Activated CD8-positive, alpha-beta memory T cell treated with anti-CD3 and anti-CD28 coated beads, Interleukin-2, amount 50 U/mL, for 48 hours (primary cell): ENCODE results near the gene MICAL2.

ENCODE experiments used
- DNase-seq: peaks from one replicate; pipeline ENCODE4 v3.0.0-alpha.2; 2020

Gene MICAL2

DNA sequence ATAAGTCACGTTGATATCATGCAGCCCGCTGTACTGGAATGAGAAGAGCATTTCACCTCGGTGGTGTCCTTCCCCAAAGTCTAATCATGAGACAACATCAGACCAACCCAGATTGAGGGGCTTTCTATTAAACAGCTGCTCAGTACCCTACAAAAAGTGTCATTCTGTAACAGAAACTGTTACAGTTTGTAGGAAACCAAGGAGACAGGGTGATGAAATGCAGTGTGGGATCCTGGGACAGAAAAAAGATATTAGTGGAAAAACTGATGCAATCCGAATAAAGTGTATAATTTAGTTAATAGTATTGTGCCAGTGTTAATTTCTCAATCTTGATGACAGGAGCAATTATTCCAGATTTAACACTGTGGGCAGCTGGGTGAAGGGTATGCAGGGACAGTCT, 128.0 kb downstream of the MICAL2 start:
- no peak for DNase-seq

DNA sequence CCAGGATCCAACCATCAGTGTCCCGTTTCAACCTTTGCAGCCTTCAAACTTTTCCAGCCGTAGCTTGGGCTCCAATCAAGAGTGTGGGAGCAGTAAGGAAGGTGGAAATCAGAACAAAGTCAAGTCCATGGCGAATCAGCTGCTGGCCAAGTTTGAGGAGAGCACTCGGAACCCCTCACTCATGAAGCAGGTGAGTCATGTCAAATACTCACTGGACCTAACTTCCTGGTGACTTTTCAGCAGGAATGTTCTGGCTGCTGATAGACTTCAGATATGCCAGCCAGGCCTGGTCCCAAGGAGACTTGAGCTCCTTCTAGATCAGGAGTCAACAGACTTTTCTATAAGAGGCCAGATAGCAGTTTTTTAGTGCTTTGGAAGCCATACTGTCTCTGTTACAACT, 129.0 kb downstream of the MICAL2 start:
- DNase-seq: no peak

DNA sequence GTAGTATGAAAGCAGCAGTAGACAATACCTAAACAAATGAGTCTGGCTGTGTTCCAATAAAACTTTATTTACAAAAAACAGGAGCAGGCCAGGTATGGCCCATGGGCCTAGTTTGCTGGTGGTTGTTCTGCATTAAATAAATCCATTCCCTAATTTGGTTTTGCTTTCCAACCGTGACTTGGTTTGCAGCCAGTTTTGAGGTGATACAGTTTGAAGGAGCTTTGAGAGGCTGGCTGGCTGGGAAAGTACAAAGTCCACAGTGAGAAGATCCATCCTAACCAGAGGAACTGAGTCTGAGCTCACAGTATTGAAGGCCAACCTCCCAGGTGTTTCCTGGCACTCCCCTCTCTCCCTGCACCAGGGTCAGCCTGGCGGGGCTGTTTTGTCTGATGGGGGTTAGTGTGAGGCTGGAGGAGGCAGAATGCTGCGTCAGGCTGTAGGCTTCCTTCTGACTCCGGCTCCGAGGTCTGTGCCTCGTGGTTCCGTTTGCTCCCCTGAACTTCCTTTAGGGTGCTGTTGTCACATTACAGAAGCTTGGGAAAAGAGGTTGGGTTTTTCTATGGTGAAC, 129.5 kb downstream of the MICAL2 start:
- no peak for DNase-seq

DNA sequence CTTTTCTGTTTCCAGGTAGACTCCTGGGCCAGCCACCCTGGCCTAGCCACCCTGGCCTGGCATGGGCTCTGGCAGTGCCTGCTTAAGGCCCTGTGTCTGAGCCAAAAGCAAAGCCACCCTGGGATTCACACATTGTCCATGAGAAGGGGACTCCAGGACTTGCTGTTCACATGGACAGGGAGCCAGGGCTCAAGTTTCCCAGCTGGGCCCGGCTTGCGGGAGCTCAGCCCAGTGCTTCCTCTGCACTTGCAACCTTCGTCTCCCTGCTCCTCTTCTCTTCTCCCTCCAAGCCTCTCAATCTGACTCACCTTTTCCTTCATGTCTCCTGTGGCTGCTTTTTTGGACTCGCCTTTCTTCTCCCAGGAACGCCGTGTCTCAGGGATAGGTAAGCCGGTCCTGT, 130.3 kb downstream of the MICAL2 start:
- no peak for DNase-seq

DNA sequence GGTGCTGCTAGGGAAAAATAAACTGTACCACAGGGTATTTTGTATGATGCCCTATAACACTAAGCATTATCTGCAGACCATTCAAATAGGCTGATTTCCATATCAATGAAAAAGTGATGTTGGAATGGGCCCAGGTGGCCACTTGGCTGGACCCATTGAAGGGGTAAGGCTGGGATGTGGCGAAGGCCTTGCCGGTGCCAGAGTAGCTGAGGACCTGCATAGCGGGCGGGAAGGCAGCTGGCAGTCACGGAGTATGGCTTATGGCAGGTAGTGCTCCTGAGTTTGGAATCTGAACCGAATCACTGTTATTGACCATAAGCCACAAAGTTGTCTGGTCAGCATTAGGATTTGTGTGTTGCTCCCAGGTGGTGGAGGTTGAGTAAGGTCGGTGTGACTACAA, 131.0 kb downstream of the MICAL2 start:
- DNase-seq: no peak

DNA sequence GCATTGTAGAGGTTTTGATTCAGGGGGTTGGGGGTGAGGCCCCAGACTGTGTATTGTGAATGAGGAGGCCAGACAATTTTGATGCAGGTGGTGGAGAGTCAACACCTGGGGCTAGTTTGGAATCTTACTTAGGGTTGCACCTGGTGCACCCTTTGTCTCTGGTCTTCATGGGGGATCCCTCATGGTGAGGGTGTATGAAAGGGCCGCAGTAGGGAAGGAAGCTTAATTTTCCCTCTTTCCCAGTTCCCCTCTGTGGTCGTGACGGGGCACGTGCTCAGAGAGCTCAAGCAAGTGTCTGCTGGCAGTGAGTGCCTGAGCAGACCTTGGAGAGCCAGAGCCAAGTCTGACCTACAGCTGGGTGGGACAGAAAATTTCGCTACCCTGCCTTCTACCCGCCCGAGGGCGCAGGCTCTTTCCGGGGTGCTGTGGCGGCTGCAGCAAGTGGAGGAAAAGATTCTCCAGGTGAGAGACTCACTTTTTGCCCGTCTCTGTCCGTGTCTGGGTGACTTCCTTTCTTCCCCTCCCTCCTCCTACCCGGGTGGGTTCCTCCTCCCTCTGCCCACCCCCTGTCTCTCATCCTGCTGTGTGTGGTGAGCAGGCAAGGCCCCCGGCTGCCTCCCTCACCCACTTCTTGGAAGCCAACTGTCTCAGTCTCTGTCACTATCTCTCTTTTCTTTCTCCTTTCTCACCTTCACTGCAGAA, 131.7 kb downstream of the MICAL2 start:
- DNase-seq: no peak

DNA sequence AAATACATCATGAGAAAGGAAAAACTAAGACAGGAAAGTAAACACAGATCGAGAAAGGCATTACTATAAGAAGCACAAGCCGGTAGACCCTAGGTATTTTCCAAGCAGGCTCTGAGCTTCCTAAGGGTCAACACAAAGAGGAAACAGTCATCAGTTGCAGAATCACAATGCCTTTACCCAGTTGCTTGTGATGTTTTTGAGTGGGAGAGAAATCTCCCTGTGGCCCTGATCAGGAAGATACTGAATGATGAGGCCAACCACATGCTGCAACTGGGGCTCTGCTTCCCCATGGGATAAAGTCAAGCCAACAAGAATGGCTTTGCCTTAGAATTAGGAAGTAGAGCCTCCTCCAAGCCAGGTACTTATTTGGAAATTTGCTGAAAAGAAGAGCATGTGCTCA, 132.6 kb downstream of the MICAL2 start:
- DNase-seq: no peak

DNA sequence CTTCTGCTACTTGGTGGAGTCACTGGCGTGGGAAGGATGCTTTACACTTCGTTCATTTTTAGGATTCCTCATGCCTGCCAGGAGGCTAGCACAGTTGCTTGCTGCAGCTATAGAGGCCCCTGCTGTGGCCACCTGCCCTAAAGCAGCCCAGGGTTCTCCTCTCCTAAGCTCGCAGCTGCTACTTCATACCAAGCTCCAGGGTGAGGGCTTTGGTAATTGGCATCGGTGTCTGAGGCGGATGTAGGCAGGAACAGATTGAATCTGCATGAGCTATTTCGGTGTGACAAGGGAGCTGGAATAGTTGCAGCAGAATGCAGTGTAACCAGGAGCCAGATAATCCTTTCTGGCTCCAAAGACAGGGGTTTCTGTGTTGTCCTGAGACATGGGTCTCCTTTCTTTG, 133.1 kb downstream of the MICAL2 start:
- no peak for DNase-seq

DNA sequence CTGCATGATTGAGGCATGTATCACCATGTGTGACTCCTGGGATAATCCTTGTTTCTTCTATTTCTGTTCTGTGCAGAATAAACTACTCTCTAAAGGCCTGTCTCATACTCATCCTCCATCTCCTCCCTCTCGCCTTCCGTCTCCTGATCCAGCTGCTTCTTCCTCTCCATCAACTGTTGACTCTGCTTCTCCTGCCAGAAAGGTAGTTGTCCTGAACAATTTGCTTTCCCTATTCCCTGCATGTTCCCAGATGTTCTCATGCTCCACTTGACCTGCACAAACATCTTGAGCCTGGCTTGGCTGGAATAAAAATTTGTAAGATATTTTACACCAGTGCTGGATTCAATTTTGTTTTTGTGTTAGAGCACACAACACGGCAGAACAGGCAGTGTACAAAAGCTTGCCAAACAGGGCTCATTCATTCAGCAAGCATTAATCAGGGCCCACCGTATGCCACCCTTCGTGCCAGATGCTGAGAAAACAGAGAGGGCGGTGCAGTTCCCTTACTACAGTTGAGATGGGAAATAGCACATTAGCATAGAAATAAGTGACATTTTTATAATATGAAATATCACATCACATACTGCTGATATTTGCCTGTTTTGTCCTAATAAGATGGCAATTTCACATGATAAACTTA, 133.6 kb downstream of the MICAL2 start:
- no peak for DNase-seq

DNA sequence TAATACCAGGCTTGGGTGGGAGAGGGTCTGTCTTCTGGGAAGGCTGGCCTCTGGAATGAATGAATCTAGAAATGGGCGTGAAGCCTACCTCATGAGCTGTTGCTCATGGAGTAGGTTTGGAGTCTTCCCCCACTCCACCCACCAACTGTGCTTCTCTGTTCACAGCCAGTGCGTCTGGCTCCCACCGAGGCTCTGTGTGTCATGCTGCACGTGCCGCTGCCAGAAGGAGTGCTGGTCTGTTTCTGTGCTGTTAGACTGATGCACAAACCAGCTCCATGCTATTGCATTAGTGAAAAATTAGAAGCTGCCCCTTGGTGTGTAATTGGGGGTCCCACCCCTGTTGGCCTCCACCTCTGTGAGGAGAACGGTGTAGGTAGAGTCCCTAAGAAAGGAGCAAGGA, 134.7 kb downstream of the MICAL2 start:
- no peak for DNase-seq

DNA sequence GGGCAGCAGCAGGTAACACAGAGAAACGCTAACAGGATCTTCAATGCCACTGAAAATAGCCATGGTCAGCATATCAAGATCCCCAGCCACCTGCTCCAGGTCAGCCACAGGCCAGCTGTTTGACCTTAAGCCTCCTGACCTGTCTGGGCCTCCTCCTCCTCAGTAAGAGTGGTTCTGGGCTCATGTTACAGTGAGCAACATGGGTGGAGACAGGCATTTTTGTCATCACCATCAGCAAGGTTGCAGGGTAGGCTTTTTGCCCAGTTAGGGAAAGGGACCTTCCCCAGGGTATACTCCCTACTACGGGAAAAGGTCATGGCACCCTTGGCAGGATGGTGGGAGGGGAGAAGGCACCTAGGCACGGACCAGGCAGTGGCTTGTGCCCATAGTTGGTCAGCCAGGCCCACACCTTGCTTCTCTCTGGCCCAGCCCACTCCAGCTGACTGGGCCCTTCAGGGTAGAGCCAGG, 135.2 kb downstream of the MICAL2 start:
- DNase-seq: no peak

DNA sequence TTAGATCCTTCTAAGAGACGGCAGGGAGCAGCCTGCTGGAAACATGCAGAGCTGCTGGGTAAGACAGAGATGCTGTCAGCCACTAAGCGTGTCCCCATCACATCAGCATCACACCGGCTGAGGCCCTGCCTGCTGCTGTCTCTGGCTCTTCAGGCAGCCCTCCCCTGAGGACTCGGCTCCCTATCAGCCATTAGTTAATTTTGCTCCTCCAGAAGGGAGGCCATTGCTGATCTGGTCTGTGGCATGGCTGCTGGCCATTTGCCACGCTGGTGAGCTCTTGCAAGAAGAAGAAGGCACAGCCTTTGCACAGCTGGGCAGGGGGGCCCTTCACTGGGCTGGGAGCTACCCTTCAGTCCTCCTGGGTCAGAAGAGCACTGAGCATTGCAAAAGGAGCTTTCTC, 135.8 kb downstream of the MICAL2 start:
- no peak for DNase-seq

DNA sequence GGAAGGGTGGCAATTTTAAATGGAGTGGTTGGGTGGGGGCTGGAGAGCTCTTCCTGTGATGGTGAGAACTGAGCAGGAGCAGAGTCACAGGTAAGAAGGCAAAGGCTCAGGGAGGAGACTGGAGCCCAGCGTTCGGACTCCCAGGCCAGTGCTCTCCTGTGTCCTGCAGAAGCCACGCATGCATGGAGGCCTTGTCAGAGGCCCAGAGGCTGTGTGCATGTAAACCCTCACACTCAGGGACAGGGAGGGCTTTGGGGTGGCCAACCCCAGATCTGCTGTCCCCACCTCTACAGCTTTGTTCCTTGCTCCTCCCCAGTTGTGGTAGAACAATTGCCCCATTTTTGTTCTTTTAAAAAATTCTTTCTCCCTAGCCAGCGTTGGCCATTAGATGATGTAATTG, 136.6 kb downstream of the MICAL2 start:
- DNase-seq: no peak

DNA sequence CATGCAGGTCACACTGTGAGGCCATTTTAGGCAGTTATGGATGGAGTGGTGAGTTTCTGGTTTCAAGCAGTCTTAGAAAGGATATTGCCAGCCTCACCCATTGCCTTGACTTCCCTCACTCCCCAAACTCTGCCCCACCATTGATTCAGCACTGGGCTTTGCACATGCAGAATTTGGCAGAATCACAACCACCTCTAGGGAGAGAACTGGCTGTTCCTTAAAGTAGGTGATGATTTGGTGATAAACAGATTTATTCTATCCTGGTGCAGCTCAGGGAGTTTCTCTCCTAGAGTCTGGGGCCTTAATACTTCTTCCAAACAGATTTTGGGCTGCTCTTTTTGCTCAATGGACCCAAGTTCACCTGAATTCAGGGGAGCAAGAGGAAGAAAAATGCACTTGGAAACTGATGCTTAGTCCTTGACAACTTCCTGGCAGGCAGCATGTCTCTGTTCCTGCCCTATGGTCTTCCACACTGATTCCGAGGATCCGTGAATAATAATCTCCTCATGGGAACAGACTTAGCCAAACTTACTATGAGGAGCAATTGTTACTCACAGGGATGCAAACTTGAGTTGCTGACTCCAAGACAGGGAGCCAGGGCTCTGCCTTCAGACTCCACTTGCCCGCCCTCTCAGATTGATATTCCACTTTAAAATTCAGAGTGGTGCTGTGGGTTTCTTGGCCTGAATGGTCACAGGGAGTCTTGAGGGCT, 137.3 kb downstream of the MICAL2 start:
- DNase-seq: no peak

DNA sequence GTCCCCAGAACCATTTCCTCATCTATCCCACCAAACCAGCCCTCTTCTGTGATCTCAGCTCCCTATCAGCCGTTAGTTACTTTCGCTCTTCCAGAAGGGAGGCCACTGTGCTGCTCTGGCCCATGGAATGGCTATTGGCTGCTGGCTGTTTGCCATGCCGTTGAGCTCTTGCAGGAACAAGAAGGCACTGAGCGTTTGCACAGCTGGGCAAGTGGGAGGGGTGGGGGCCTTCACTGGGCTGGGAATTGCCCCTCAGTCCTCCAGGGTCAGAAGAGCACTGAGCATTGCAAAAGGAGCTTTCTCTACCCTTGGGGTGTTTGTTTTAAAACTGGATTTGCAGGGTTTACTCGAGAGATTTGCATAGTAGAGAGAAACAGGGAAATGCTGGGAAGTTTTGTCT, 137.9 kb downstream of the MICAL2 start:
- DNase-seq: no peak

DNA sequence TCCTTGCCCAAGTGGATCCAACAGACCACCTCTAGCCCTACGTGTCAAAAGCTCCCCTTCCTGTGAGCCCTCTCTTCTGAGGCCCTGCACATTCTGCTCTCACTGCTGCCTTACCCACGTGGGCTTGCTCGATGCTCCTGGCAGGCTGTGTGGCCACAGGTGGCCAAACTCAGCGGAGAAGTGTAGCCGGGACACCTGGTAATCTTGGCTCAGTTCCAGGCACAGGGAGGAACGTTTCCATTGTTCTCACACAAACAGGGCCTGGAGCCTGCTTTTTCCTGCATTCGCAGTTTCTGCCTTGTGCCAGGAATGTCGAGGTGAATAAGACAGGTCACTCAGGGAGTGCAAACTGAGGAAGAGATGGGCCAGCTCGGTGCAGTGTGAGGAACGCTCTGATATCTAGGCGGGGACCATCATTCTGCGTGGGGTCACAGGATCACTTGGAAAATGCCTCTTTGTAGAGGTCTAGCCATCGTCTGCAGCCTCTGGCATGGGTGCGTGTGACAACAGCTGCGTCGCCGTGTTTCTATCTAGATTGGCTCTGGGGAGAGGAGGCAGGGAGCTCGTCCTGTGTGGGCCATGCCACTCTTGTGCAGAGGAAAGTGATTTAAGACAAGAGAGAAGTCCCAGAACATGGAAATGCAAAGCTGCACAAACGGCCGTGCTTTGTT, 139.3 kb downstream of the MICAL2 start:
- no peak for DNase-seq

DNA sequence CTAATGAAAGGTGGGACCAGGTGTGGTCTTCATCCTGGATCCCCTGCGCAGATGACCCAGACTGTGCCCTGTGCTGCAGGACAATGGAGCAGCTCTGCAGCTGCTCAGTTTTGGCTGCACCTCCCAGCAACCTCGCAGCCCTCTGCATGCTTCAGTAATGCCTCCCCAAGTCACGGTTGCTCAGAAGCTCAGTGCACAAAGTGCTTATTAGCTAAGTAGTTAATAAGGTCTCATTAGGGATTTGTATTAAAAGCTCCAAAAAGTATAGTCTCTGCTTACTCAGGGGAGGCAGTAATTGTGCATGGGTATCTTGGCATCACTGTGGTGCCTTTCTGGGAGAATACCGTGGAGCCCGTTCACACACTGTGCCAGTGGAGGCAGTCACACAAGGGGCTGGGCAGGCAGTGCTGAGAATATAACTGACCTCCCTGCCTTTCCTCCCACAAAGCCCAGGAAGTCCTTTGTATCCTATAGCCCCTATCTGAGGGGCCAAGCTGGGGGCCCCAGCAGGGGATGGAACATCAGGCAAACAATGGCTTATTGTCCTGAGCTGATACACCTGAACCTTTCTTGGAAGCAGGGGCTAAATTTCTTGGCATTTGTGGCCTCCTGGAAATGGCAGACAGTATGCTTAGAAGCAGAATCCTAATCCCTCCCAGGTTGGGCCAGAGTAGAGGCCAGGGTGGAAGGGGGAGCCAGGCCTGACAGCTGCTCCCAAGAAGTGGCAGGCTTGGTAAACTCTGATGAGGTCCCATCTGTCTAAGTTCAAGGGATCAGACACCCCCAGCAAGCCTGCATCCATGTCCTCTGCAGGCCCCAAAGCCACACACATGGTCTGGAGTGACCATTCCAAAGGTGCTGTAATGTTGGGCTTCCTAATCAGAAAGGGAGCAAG, 141.5 kb downstream of the MICAL2 start:
- no peak for DNase-seq

DNA sequence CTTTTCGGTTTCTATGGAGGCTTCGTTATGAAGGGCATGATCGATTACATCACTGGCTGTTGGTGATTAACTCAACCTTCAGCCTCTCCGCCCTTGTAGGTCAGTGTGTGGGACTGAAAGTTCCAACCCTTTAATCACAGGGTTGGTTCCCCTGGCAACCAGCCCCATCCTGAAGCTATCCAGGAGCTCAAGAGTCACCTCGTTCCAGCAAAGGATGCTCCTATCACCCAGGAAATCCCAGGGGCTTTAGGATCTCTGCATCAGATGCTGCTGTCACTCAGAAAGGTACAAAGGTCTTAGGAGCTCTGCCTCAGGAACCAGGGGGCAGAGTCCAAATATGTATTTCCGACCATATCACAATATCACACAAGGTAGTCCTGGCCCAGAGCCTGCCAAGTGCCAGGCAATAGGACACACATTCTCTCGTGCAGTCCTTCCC, 143.5 kb downstream of the MICAL2 start:
- DNase-seq: no peak

DNA sequence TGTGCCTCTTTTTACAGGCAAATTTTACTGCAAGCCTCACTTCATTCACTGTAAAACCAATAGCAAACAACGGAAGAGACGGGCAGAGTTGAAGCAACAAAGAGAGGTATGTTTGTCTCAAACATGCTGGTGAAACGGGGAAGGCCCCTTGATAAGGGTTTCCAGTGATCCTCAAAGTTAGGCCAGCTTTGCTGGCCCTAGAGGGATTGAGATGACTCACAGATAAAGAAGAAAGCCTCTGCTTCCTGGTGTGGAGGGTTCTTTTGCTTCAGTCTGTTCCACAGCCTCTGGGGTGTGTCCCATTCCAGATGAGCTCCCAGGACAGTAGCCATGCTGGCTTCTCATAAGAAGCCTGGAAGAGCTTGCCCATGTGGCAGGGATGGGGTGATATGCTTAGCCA, 148.1 kb downstream of the MICAL2 start:
- DNase-seq: no peak

DNA sequence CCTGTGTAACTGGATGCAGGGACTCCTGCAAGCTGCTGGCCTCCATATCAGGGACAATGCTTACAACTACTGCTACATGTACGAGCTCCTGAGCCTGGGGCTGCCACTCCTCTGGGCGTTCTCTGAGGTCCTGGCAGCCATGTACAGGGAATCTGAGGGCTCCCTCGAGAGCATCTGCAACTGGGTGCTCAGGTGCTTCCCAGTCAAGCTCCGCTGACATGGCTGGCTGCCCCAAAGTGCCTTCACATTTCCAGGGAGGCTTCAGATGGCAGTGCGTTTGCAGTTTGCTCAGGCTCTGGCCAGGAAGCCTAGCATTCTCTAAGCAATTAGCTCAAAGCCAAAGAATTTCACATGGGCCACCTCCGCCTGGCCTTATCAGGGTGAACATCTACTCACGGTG, 149.6 kb downstream of the MICAL2 start:
- no peak for DNase-seq

DNA sequence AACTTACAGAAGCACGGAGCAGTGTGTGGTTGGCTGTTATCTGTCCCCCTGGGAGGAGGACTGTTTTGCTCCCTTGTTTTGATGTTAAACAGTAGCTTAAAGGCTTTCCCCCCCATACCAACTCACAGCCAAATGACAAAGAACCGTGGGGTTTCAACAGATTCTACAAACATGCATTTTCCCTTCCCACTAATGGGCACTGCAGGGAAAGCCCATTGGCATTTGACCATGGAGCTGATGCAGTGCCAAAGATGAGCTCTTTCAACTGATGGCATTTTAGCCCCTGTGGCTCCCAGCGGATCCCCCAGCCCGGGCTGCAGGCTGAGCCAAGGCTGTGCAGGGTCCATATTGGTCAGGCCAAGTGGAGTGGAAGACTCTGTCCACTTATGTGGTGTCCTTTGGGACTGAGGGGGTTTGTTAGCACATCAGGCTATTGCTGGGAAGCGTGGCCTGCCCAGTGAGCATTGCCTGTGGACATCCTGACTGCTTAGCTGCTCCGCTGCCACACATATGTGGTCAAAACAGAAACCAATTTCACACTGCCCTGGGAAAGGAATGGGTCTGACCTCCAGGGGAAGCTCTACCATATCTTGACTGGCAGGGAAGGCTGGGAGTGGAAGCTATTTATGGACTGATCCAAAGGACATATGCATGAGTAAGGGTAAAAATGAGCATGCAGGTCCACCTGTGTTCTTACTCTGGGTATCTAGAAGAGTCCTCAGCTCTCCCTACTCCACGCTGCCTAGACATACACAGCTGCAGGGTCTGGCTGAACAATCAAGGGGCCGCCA, 150.5 kb downstream of the MICAL2 start:
- DNase-seq: no peak
